ENCODE results near the gene VPS13D. TPM values are rescaled to one million over a fixed set of nuclear protein-coding genes. Genes with fewer than 3 reads are reported as not detected.

Gene VPS13D
- total and polyA plus RNA-seq, 2 of the 4 experiments (the other 2 are of a cell fraction) = 9.0 to 16.3 TPM

DNA sequence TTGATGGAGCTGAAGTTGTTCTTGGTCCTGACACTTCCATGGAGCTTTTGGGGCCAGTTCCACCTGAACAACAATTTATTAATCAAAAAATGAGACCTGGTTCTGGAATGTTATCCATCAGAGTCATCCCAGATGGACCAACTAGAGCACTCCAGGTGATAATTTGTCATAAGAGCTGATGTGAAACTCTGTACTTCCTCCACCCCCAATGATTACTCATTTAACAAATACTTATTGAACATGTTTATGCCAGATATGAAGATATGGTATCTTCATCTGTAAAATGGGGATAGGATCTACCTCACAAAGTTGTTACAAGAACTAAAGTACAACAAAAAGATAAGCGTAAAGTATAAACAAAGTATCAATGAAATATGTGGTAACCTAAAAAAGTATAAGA, 153.2 kb downstream of the VPS13D start:
- H3K27ac ChIP-seq (ENCODE audit: insufficient read depth, low read length) = no peak overlapping the region
- H3K36me3 ChIP-seq (ENCODE audit: control insufficient read depth, insufficient read depth, low read length) = peaks cover 36% of the 10 kb centered on the region
- H2AK9ac ChIP-seq (replicated peaks; ENCODE audit: low read depth, low read length, poor library complexity) = no peak overlapping the region
- BruUV-seq (replicated peaks) = no TSS peak
- no peak overlapping the region for H2BK15ac ChIP-seq (ENCODE audit: low read depth, low read length)
- H4K20me1 ChIP-seq (ENCODE audit: insufficient read depth, low read length) = no peaks in the 10 kb centered on the region
- intact Hi-C loops (cut with micrococcal nuclease) = no loop called here
- DNase-seq (no peak), ATAC-seq (ENCODE audit: low read depth) (no peak)
- no peak overlapping the region for H2AK5ac ChIP-seq (ENCODE audit: low read depth, low read length)
- peaks cover 5% of the 10 kb centered on the region for H3K9me3 ChIP-seq (ENCODE audit: control insufficient read depth, insufficient read depth, low read length)
- no peak overlapping the region for H2BK120ac ChIP-seq (ENCODE audit: low read depth, low read length)
- H3K9ac ChIP-seq (ENCODE audit: low read depth, low read length) = no peak overlapping the region
- no peak overlapping the region for H3K14ac ChIP-seq (replicated peaks; ENCODE audit: low read depth, low read length)
- H3K18ac ChIP-seq (ENCODE audit: low read depth, low read length) = no peak overlapping the region
- no peak overlapping the region for H3K4me3 ChIP-seq (ENCODE audit: insufficient read depth, low read depth, low read length)
- H3K4me2 ChIP-seq (ENCODE audit: low read depth, low read length) = no peak overlapping the region
- ChIA-PET POLR2A (ENCODE audit: unreplicated experiment) (interaction anchor here (0.6 kb wide), 1 partner anchor 89 kb away, joined by 3 read pairs; no protein-coding TSS in a partner anchor), CTCF (no interaction called here)
- H3K79me1 ChIP-seq (ENCODE audit: low read depth in 1 of 2, low read length in 2 of 2) = no peaks in the 10 kb centered on the region; a peak in 1 of 4 replicates
- WGBS, 2 experiments (ENCODE audit: extremely low coverage in 2 of 2, insufficient read length in 1 of 2) = no CpG with 5 or more reads among the region's 1 CpG
- no peaks in the 10 kb centered on the region for H3K9me1 ChIP-seq (ENCODE audit: insufficient read depth, low read length)
- H3K4ac ChIP-seq (ENCODE audit: low read depth, low read length) = no peak overlapping the region
- no peak overlapping the region for H2BK5ac ChIP-seq (ENCODE audit: low read depth, low read length, poor library complexity, severe bottlenecking)
- H4K8ac ChIP-seq (ENCODE audit: low read depth in 2 of 2, low read length in 2 of 2) = no peak overlapping the region
- in situ Hi-C loops (cut with MboI; ENCODE audit: low sequenced_read_pairs) = no loop called here
- H4K91ac ChIP-seq (ENCODE audit: insufficient read depth, low read depth, low read length) = no peak overlapping the region
- H2AFZ ChIP-seq (replicated peaks; ENCODE audit: low read length, poor library complexity) = no peak overlapping the region
- H3K23ac ChIP-seq (ENCODE audit: low read depth, low read length) = no peak overlapping the region
- no peaks in the 10 kb centered on the region for H3K27me3 ChIP-seq (ENCODE audit: control insufficient read depth, insufficient read depth, low read length)
- no peak overlapping the region for H2BK20ac ChIP-seq (ENCODE audit: low read depth, low read length)
- no peak overlapping the region for H3K56ac ChIP-seq (ENCODE audit: extremely low read depth, insufficient read depth, low read length)
- H4K5ac ChIP-seq (ENCODE audit: low read depth, low read length) = no peak overlapping the region
- H3K4me1 ChIP-seq (ENCODE audit: control insufficient read depth, insufficient read depth, low read length) = peaks cover 5% of the 10 kb centered on the region
- dilution Hi-C loops (cut with HindIII; ENCODE audit: low sequenced_read_pairs, unreplicated experiment) = no loop called here
- TF ChIP-seq RAD21 (IDR thresholded peaks at IDR 0.05; ENCODE audit: low read length) (no peak), BHLHE40 (IDR thresholded peaks at IDR 0.05; ENCODE audit: low read depth, low read length) (no peak), POLR2A (IDR thresholded peaks at IDR 0.05; ENCODE audit: low read depth, low read length) (no peak), MAFK (IDR thresholded peaks at IDR 0.05; ENCODE audit: low read depth, low read length) (no peak), MAZ (IDR thresholded peaks at IDR 0.05; ENCODE audit: borderline replicate concordance, low read depth, low read length) (no peak), FOS (IDR thresholded peaks at IDR 0.05; ENCODE audit: low read depth, low read length) (no peak)
- TF ChIP-seq, protein P1, sequence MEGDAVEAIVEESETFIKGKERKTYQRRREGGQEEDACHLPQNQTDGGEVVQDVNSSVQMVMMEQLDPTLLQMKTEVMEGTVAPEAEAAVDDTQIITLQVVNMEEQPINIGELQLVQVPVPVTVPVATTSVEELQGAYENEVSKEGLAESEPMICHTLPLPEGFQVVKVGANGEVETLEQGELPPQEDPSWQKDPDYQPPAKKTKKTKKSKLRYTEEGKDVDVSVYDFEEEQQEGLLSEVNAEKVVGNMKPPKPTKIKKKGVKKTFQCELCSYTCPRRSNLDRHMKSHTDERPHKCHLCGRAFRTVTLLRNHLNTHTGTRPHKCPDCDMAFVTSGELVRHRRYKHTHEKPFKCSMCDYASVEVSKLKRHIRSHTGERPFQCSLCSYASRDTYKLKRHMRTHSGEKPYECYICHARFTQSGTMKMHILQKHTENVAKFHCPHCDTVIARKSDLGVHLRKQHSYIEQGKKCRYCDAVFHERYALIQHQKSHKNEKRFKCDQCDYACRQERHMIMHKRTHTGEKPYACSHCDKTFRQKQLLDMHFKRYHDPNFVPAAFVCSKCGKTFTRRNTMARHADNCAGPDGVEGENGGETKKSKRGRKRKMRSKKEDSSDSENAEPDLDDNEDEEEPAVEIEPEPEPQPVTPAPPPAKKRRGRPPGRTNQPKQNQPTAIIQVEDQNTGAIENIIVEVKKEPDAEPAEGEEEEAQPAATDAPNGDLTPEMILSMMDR (conservative IDR thresholded peaks at IDR 0.05; ENCODE audit: low read depth, low read length) = no peak
- TF ChIP-seq, protein P2, sequence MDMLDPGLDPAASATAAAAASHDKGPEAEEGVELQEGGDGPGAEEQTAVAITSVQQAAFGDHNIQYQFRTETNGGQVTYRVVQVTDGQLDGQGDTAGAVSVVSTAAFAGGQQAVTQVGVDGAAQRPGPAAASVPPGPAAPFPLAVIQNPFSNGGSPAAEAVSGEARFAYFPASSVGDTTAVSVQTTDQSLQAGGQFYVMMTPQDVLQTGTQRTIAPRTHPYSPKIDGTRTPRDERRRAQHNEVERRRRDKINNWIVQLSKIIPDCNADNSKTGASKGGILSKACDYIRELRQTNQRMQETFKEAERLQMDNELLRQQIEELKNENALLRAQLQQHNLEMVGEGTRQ (IDR thresholded peaks at IDR 0.05; ENCODE audit: low read depth, low read length) = no peak
- TF ChIP-seq, protein P3, sequence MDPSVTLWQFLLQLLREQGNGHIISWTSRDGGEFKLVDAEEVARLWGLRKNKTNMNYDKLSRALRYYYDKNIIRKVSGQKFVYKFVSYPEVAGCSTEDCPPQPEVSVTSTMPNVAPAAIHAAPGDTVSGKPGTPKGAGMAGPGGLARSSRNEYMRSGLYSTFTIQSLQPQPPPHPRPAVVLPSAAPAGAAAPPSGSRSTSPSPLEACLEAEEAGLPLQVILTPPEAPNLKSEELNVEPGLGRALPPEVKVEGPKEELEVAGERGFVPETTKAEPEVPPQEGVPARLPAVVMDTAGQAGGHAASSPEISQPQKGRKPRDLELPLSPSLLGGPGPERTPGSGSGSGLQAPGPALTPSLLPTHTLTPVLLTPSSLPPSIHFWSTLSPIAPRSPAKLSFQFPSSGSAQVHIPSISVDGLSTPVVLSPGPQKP (IDR thresholded peaks at IDR 0.05; ENCODE audit: borderline replicate concordance, low read depth, low read length) = no peak
